C4-2B (cell line): ENCODE data around the gene METTL25B.

Experiments
- H3K27ac ChIP-seq: fragments of 450-650 bp; 2 replicates; pipeline ENCODE4 v1.5.1; 2017
- ZFX ChIP-seq: fragments of 450-650 bp; IDR thresholded peaks from 2 replicates; pipeline ENCODE4 v1.6.1; 2017
- TF ChIP-seq, protein P1 (sequence below): fragments of 450-650 bp; conservative IDR thresholded peaks from 2 replicates; pipeline ENCODE4 v1.5.1; 2017; ENCODE audit warnings: mild to moderate bottlenecking

The METTL25B gene

DNA sequence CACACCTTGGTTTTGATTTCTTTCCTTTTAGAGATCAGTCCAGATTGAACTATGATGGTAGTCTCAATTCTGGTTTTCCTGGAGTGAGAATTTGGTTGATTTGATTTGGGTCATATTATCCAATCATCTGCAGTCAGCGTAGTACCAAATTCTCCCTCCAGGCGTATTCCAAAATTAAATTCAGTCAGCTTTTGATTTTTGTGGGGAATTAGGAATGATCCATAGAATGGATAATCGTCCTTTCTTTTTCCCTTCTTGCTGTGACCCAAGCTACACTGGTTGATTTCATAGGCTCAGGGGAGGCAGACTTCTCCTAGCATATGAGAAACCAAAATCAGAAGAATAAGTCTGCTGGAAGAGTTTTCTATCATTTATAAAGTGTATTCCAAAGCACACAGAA lies 44.0 kb downstream of the METTL25B start:
- H3K27ac ChIP-seq = no peak overlapping the region
- TF ChIP-seq ZFX = no peak
- TF ChIP-seq, protein P1, sequence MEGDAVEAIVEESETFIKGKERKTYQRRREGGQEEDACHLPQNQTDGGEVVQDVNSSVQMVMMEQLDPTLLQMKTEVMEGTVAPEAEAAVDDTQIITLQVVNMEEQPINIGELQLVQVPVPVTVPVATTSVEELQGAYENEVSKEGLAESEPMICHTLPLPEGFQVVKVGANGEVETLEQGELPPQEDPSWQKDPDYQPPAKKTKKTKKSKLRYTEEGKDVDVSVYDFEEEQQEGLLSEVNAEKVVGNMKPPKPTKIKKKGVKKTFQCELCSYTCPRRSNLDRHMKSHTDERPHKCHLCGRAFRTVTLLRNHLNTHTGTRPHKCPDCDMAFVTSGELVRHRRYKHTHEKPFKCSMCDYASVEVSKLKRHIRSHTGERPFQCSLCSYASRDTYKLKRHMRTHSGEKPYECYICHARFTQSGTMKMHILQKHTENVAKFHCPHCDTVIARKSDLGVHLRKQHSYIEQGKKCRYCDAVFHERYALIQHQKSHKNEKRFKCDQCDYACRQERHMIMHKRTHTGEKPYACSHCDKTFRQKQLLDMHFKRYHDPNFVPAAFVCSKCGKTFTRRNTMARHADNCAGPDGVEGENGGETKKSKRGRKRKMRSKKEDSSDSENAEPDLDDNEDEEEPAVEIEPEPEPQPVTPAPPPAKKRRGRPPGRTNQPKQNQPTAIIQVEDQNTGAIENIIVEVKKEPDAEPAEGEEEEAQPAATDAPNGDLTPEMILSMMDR = no peak

DNA sequence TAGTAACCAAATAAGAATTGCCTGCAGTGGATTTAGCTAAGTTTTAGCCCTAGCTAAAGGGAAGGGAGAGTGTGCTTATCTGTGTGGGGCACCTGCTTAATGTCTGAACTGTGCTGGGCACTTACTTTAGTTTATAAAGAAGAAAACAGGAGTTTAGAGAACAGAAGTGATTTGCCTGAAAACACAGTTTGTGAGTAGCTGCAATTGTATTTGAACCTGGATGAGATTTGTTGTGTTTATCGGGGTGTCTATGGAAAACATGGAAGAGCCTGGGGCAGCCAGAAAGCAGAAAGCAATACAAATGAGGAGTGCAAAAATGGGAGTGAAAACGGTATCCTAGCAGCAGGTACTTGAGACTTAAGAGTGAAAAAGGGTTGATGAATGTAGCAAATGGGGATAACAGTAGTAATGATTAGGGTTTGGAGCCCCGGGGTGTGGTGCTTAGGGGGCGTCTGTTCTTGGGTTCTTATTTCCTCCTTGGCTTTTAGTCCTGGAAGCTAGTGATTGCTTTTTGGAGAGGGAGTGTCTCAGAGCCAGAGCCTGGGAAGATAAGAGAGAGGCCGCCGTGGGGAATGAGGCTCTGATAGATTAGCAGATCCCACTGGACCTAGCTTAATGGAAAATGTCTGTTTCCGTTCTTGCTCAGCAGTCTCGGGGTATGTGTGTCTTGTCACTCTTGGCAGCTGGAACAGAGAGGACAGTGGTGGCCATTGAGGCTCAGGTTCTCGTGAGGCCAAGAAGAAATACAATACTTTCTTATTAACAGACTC lies 44.6 kb downstream of the METTL25B start:
- H3K27ac ChIP-seq = no peak overlapping the region
- TF ChIP-seq, protein P1 = no peak
- TF ChIP-seq ZFX = no peak

DNA sequence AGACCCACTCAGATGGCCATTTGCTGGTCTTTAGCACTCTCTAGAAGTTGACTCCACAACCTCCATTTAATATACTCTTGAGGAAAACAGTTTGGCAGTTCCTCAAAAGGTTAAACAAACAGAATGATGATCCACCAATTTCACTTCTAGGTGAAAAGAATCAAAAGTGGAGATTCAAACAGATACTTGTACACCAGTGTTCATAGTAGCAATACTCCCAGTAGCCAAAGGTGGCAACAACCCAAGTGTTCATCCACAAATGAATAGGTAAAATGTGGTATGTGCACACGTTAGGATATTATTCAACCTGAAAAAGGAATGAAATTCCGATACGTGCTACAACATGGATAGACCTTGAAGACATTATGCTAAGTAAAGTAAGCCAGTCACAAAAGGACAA lies 45.3 kb downstream of the METTL25B start:
- no peak overlapping the region for H3K27ac ChIP-seq
- TF ChIP-seq, protein P1 = no peak
- TF ChIP-seq ZFX = no peak

DNA sequence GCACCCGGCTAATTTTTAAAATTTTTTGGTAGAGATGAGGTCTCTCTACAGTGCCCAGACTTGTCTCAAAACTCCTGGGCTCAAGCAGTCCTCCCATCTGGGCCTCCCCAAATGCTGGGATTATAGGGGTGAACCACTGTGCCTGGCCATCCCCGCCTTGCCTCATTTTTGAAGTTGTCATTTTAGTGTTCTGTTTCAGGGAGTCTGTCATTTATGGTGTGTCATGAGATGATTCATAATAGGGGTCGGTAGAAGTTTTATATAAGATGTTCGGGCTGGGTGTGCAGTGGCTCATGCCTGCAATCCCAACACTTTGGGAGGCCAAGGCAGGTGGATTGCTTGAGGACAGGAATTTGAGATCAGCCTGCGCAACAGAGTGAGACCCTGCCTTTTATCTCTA lies 47.5 kb downstream of the METTL25B start:
- H3K27ac ChIP-seq = no peak overlapping the region
- TF ChIP-seq, protein P1 = no peak

DNA sequence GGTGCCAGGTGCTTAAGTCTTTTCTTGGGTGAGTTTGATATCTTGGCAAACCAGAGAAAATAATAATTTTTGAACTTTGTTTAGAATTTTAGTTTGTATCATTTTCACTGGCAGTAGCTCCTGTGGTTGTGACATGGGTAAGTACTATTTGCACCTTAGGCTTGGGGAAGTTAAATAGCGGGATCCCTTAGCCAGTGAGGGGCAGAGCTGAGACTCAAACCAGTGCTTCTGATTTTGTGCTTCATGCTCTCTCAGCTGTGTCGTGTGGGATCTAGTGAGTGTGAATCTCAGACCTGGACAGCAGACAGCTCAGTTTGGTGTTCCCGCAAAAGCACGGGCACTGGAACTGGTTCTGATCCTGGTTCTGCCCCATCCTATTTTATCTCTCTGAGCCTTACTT lies 48.7 kb downstream of the METTL25B start:
- no peak for TF ChIP-seq ZFX
- TF ChIP-seq, protein P1 = no peak
- no peak overlapping the region for H3K27ac ChIP-seq

DNA sequence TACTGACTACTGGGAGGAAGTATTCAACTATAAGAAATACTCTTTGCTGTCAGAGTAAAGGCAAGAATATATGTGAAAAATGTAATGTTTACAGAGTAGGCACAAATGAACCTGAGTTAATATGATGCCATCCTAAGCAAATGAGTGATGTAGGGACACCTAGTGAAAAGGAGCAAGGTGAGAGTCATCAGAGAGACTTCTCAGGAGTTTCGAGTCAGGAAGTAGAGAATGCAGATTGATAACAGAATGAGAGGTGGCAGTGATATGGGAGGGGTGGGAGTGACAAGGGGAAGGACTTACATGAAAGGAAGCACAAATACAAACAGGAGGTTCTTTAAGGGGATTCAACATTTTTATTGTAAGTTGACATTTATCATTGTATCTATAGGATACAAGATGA lies 49.3 kb downstream of the METTL25B start:
- TF ChIP-seq ZFX = no peak
- TF ChIP-seq, protein P1 = no peak
- no peak overlapping the region for H3K27ac ChIP-seq

DNA sequence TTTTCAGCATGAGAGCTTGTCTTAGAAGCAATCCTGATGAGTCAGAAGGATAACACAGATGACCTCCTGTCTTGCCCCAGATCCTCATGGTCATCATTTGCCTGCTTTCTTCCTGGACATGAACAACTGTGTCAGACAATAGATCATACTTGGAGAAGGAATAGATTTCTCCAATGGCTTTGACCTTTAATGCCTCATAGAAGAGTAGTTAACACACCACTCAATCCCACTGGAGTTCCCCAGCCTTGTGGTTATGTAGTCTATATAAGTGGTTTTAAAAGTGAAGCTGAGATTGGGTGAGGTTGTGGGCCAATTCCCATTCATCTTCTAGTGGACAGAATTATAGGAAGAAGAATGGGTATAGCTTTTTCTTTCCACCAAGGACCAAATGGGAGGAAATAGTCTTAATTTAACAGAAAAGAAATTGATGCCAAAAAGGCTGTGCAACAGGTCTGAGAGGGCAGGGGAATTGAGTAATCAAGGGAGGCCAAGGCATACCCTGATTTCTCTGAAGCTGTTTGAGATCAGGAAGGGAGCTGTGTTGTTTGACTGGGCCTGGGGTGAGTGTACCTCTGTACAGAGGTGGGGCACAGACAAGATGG lies 53.4 kb downstream of the METTL25B start:
- H3K27ac ChIP-seq = no peak overlapping the region
- no peak for TF ChIP-seq ZFX
- TF ChIP-seq, protein P1 = no peak
